ENCODE measurements around the gene GEMIN2.

- no peak for TF ChIP-seq ZNF239 (tag by site-specific recombination; IDR thresholded peaks at IDR 0.05)
- no peak for TF ChIP-seq YY1 (tag by site-specific recombination; IDR thresholded peaks at IDR 0.05)
- no peak for TF ChIP-seq PRDM4 (tag by site-specific recombination; IDR thresholded peaks at IDR 0.05)
- no peak for TF ChIP-seq ZNF138 (tag by site-specific recombination; IDR thresholded peaks at IDR 0.05; ENCODE audit: borderline replicate concordance)
- TF ChIP-seq CTCF (tag by site-specific recombination; IDR thresholded peaks at IDR 0.05): no peak
- TF ChIP-seq KLF10 (tag by site-specific recombination; IDR thresholded peaks at IDR 0.05): no peak
- no peak for TF ChIP-seq SCRT1 (tag by site-specific recombination; IDR thresholded peaks at IDR 0.05; ENCODE audit: borderline replicate concordance)
- TF ChIP-seq ZNF76 (tag by site-specific recombination; IDR thresholded peaks at IDR 0.05; ENCODE audit: borderline replicate concordance, low read depth): no peak
- no peak for TF ChIP-seq TSHZ1 (tag by site-specific recombination; IDR thresholded peaks at IDR 0.05; ENCODE audit: borderline replicate concordance)
- TF ChIP-seq ZNF324 (tag by site-specific recombination; IDR thresholded peaks at IDR 0.05): no peak
- TF ChIP-seq ZNF23 (tag by site-specific recombination; IDR thresholded peaks at IDR 0.05; ENCODE audit: borderline replicate concordance): no peak
- no peak for TF ChIP-seq MYNN (tag by site-specific recombination; IDR thresholded peaks at IDR 0.05; ENCODE audit: borderline replicate concordance)
- TF ChIP-seq ZNF426 (tag by site-specific recombination; IDR thresholded peaks at IDR 0.05): no peak
Measured at GRCh38 chr14:39102265-39102968, 11.7 kb upstream of the GEMIN2 start.

Measured in HEK293 (cell line).